HepG2 (cell line): Measurements from ENCODE around the gene U2AF1L4. TPM values are rescaled to one million over a fixed set of nuclear protein-coding genes. Genes with fewer than 3 reads are reported as not detected.

Experiments used
- CENPT ChIP-seq: sonication (generic); formaldehyde crosslinking; IDR thresholded peaks from 2 replicates; pipeline ENCODE4 v1.8.0; 2022; ENCODE audit warnings: low read depth, mild to moderate bottlenecking, moderate library complexity, missing genetic modification reagents
- GATAD1 ChIP-seq: IDR thresholded peaks from 2 replicates; pipeline ENCODE4 v1.6.1; 2016; ENCODE audit warnings: missing genetic modification reagents, missing compliant biosample characterization
- HDAC1 ChIP-seq: sonication (generic); formaldehyde crosslinking; IDR thresholded peaks from 2 replicates; pipeline ENCODE4 v1.5.1; 2020; ENCODE audit warnings: mild to moderate bottlenecking, missing genetic modification reagents
- IKZF4 ChIP-seq: sonication (generic); formaldehyde crosslinking; IDR thresholded peaks from 2 replicates; pipeline ENCODE4 v1.5.1; 2020; ENCODE audit warnings: borderline replicate concordance, mild to moderate bottlenecking, low read depth, missing genetic modification reagents; ENCODE audit errors: not compliant biosample characterization
- NRL ChIP-seq: sonication (generic); formaldehyde crosslinking; IDR thresholded peaks from 2 replicates; pipeline ENCODE4 v1.5.0; 2020; ENCODE audit warnings: missing genetic modification reagents, mild to moderate bottlenecking, moderate library complexity, borderline replicate concordance
- POLR2G ChIP-seq: fragments of 200-400 bp; formaldehyde crosslinking; IDR thresholded peaks from 2 replicates; pipeline ENCODE4 v1.6.1; 2018; ENCODE audit warnings: mild to moderate bottlenecking, low read depth, low read length, moderate library complexity
- RAD21 ChIP-seq: fragments of 450-650 bp; formaldehyde crosslinking; IDR thresholded peaks from 2 replicates; pipeline ENCODE4 v1.5.0; 2020; ENCODE audit warnings: mild to moderate bottlenecking
- SAP130 ChIP-seq: IDR thresholded peaks from 2 replicates; pipeline ENCODE4 v1.6.1; 2016; ENCODE audit warnings: low read depth
- SRSF4 ChIP-seq: fragments of 200-400 bp; formaldehyde crosslinking; IDR thresholded peaks from one replicate; pipeline ENCODE4 v1.6.1; 2018; ENCODE audit warnings: mild to moderate bottlenecking, low read depth, low read length, moderate library complexity; ENCODE audit not compliant: poor library complexity, severe bottlenecking
- THAP11 ChIP-seq: IDR thresholded peaks from 2 replicates; pipeline ENCODE4 v1.6.1; 2016; ENCODE audit warnings: missing biosample characterization, missing genetic modification reagents
- YY1 ChIP-seq: IDR thresholded peaks from 2 replicates; pipeline ENCODE4 v1.6.1; 2011; ENCODE audit warnings: low read length, low read depth, moderate library complexity, mild to moderate bottlenecking; ENCODE audit not compliant: insufficient read depth, insufficient replicate concordance
- ZFP36L1 ChIP-seq: sonication (generic); formaldehyde crosslinking; IDR thresholded peaks from 2 replicates; pipeline ENCODE4 v1.8.0; 2022; ENCODE audit warnings: mild to moderate bottlenecking, missing genetic modification reagents, moderate library complexity
- ZMYM4 ChIP-seq: sonication (generic); formaldehyde crosslinking; IDR thresholded peaks from 2 replicates; pipeline ENCODE4 v1.8.1; 2023; ENCODE audit warnings: mild to moderate bottlenecking, missing genetic modification reagents
- ZNF713 ChIP-seq: sonication (generic); formaldehyde crosslinking; IDR thresholded peaks from 2 replicates; pipeline ENCODE4 v1.4.0; 2020; ENCODE audit warnings: mild to moderate bottlenecking, missing genetic modification reagents
- ZNF777 ChIP-seq: sonication (generic); formaldehyde crosslinking; IDR thresholded peaks from 2 replicates; pipeline ENCODE4 v1.4.0; 2020; ENCODE audit warnings: missing genetic modification reagents
- polyA plus RNA-seq, 8 experiments: library from polyadenylated mRNA; depleted of rRNA in 3 of 8; stranded (reverse) in 7 of 8; unstranded in 1 of 8; fragments of >200 nt; fragmentation: Illumina TruSeq in 4 of 8; extraction: Trizol in 4 of 8; gene quantifications; 2 replicates each; pipeline versions ENCODE4 v1.2.1 to v1.2.3, GENCODE V29; 2011 to 2016; ENCODE audit warnings: low read depth in 4 of 8, missing spikeins in 1 of 8, mixed read lengths in 1 of 8; ENCODE audit not compliant: insufficient read depth in 1 of 8
- total RNA-seq, 5 experiments: library from RNA; depleted of rRNA; stranded (reverse); fragments of >200 nt; fragmentation: Illumina TruSeq; extraction: Trizol; gene quantifications; 2 replicates each; pipeline ENCODE4 v1.2.3, GENCODE V29; 2016; ENCODE audit warnings: low read depth in 1 of 5
- TF ChIP-seq, protein P1 (sequence below): sonication (generic); formaldehyde crosslinking; IDR thresholded peaks from 2 replicates; pipeline ENCODE4 v1.4.0; 2020; ENCODE audit warnings: missing genetic modification reagents
- TF ChIP-seq, protein P2 (sequence below): sonication (generic); formaldehyde crosslinking; IDR thresholded peaks from 2 replicates; pipeline ENCODE4 v1.8.1; 2023; ENCODE audit warnings: mild to moderate bottlenecking, missing genetic modification reagents
- TF ChIP-seq, protein P3 (sequence below): IDR thresholded peaks from 2 replicates; pipeline ENCODE4 v1.6.1; 2016; ENCODE audit warnings: missing compliant biosample characterization, missing genetic modification reagents, borderline replicate concordance
- TF ChIP-seq, protein P4 (sequence below): sonication (generic); formaldehyde crosslinking; IDR thresholded peaks from 2 replicates; pipeline ENCODE4 v1.4.0; 2020; ENCODE audit warnings: missing genetic modification reagents
- TF ChIP-seq, protein P5 (sequence below), 2 experiments: sonication (generic) in 1 of 2; formaldehyde crosslinking in 1 of 2; IDR thresholded peaks; 2 replicates each; pipeline versions ENCODE4 v1.4.0 to v1.6.1; 2016 to 2020; ENCODE audit warnings: borderline replicate concordance in 1 of 2, low read depth in 1 of 2, mild to moderate bottlenecking in 1 of 2, missing genetic modification reagents in 1 of 2

U2AF1L4 gene
- total and polyA plus RNA-seq, 2 of the 13 experiments (the other 11 are each of a cell fraction or from before 2014, with no cell fraction given) = 7.9 to 15.4 TPM

DNA sequence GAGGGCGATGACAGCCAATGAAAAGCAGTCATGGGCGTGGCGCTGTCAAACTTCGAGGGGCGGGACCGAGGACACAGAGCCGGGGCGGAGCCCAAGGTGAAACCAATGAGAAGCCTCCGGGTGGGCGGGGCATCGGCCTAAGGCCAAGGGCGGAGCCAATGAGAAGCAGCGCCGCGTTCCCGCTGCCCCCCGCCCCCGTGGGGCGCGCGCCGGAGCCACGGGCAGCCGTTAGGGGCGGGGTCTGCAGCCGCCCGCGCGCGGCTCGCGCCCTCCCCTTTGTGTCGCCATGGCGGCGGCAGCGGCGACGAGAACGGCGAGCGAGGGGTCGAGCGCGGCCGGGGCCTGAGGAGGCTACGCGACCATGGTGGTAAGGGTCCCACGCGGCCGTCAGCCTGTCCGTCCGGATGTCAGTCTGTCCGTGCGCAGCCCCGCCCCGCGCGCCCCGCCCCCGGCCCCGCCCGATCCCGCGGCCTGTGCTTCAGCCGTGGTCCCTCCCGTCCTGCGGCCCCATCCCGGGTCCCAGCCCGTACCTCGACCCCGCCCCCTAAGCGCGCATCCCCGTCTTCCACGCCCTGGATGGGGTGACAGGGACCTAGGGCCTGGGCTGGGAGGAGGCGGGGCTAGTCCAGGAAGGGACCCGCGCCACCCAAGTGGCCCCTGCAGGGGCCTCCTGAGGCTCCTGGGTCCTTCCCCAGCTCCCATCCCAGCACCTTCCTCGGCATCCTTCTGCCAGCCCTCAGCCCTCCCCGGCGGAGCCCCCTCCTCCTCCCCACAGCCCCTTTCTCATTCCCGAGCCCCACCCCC, 30.3 kb upstream of the U2AF1L4 start, which contains the start of gene ARHGAP33 (continued):
- TF ChIP-seq THAP11 (CRISPR knock-in tag) (peak; percentile 45; the same call in 1 of the 2 replicates), HDAC1 (CRISPR knock-in tag) (peak; percentile 47; the same call in 1 of the 2 replicates), YY1 (peak; percentile 83), ZNF777 (CRISPR knock-in tag) (no peak), SAP130 (CRISPR knock-in tag) (peak; percentile 71), POLR2G (0 out of 2 replicates have a peak, but pooled peaks have one; percentile 33), ZMYM4 (CRISPR knock-in tag) (peak; percentile 67; the same call in 1 of the 2 replicates), GATAD1 (CRISPR knock-in tag) (no peak), ZFP36L1 (no peak), CENPT (CRISPR knock-in tag) (no peak), SRSF4 (no peak), ZNF713 (CRISPR knock-in tag) (no peak), RAD21 (CRISPR knock-in tag) (no peak), NRL (CRISPR knock-in tag) (no peak), IKZF4 (CRISPR knock-in tag) (no peak)
- TF ChIP-seq, protein P1, sequence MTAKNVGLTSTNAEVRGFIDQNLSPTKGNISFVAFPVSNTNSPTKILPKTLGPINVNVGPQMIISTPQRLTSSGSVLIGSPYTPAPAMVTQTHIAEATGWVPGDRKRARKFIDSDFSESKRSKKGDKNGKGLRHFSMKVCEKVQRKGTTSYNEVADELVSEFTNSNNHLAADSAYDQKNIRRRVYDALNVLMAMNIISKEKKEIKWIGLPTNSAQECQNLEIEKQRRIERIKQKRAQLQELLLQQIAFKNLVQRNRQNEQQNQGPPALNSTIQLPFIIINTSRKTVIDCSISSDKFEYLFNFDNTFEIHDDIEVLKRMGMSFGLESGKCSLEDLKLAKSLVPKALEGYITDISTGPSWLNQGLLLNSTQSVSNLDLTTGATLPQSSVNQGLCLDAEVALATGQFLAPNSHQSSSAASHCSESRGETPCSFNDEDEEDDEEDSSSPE (CRISPR knock-in tag) = peak; percentile 69
- TF ChIP-seq, protein P2, sequence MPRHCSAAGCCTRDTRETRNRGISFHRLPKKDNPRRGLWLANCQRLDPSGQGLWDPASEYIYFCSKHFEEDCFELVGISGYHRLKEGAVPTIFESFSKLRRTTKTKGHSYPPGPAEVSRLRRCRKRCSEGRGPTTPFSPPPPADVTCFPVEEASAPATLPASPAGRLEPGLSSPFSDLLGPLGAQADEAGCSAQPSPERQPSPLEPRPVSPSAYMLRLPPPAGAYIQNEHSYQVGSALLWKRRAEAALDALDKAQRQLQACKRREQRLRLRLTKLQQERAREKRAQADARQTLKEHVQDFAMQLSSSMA (CRISPR knock-in tag) = no peak
- TF ChIP-seq, protein P3, sequence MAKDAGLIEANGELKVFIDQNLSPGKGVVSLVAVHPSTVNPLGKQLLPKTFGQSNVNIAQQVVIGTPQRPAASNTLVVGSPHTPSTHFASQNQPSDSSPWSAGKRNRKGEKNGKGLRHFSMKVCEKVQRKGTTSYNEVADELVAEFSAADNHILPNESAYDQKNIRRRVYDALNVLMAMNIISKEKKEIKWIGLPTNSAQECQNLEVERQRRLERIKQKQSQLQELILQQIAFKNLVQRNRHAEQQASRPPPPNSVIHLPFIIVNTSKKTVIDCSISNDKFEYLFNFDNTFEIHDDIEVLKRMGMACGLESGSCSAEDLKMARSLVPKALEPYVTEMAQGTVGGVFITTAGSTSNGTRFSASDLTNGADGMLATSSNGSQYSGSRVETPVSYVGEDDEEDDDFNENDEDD (CRISPR knock-in tag) = peak; percentile 86
- TF ChIP-seq, protein P4, sequence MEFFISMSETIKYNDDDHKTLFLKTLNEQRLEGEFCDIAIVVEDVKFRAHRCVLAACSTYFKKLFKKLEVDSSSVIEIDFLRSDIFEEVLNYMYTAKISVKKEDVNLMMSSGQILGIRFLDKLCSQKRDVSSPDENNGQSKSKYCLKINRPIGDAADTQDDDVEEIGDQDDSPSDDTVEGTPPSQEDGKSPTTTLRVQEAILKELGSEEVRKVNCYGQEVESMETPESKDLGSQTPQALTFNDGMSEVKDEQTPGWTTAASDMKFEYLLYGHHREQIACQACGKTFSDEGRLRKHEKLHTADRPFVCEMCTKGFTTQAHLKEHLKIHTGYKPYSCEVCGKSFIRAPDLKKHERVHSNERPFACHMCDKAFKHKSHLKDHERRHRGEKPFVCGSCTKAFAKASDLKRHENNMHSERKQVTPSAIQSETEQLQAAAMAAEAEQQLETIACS = peak; percentile 84
- TF ChIP-seq, protein P5, sequence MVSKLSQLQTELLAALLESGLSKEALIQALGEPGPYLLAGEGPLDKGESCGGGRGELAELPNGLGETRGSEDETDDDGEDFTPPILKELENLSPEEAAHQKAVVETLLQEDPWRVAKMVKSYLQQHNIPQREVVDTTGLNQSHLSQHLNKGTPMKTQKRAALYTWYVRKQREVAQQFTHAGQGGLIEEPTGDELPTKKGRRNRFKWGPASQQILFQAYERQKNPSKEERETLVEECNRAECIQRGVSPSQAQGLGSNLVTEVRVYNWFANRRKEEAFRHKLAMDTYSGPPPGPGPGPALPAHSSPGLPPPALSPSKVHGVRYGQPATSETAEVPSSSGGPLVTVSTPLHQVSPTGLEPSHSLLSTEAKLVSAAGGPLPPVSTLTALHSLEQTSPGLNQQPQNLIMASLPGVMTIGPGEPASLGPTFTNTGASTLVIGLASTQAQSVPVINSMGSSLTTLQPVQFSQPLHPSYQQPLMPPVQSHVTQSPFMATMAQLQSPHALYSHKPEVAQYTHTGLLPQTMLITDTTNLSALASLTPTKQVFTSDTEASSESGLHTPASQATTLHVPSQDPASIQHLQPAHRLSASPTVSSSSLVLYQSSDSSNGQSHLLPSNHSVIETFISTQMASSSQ (IDR thresholded peaks at IDR 0.05; ENCODE audit: low read depth) = no peak
- TF ChIP-seq, protein P5 (CRISPR knock-in tag; IDR thresholded peaks at IDR 0.05; ENCODE audit: borderline replicate concordance) = no peak
